Measurements from ENCODE around the gene FSCN2.

- no peak for TF ChIP-seq RFX5 (IDR thresholded peaks at IDR 0.05; ENCODE audit: low read depth, low read length)
- no peak for TF ChIP-seq CEBPB (IDR thresholded peaks at IDR 0.05; ENCODE audit: low read depth, low read length)
- no peak for TF ChIP-seq POLR2A (IDR thresholded peaks at IDR 0.05; ENCODE audit: low read depth, low read length)
- TF ChIP-seq CTCF (conservative IDR thresholded peaks at IDR 0.05; ENCODE audit: low read depth, low read length), result no peak
- no peak for TF ChIP-seq NFE2L2 (IDR thresholded peaks at IDR 0.05; ENCODE audit: low read depth, low read length)
Measured at GRCh38 chr17:81579298-81579697, 51.1 kb downstream of the FSCN2 start.

All from IMR-90 (cell line).